T-cell (primary cell): ENCODE measurements around the gene JARID2. TPM values are rescaled to one million over a fixed set of nuclear protein-coding genes. Genes with fewer than 3 reads are reported as not detected.

Experiments
- ATAC-seq, 4 experiments: fragments of 200-7000 bp in 3 of 4; fragments of 150-1000 bp in 1 of 4; cut with Tn5 transposase; replicated peaks in 1 of 4; 1 replicate in 3 of 4; 2 replicates in 1 of 4; pipeline ENCODE4 v1.10.0; 2021; ENCODE audit warnings: moderate library complexity in 3 of 4, mild to moderate bottlenecking in 2 of 4, moderate number of reproducible peaks in 1 of 4
- CTCF ChIA-PET, 2 donors: fragments of 300-600 bp; sonication (Branson Sonifier 250); formaldehyde crosslinking; loops; one replicate each; lab custom pipeline; 2022; ENCODE audit warnings: antibody characterized with exemption in 2 of 2; lab: Charles Lee
- POLR2A ChIA-PET, 2 donors: fragments of 300-600 bp; sonication (Branson Sonifier 250); formaldehyde crosslinking; loops; one replicate each; lab custom pipeline; 2022; ENCODE audit warnings: antibody characterized with exemption in 2 of 2; lab: Charles Lee
- DNase-seq, 35 experiments: peaks; one replicate each; pipeline versions ENCODE4 v3.0.0 to v3.0.0-alpha.2; 2013 to 2023
- H3K27ac ChIP-seq: one replicate; pipeline ENCODE4 v1.5.1; 2013; ENCODE audit warnings: low read length
- H3K27me3 ChIP-seq, 2 experiments: replicated peaks in 1 of 2; 1 replicate in 1 of 2; 2 replicates in 1 of 2; pipeline versions ENCODE4 v1.6.1 to v1.7.0; 2013; ENCODE audit warnings: low read length in 1 of 2, mixed read lengths in 1 of 2; ENCODE audit not compliant: control insufficient read depth in 2 of 2, insufficient read depth in 2 of 2; ENCODE audit errors: extremely low read depth in 1 of 2
- H3K36me3 ChIP-seq, 2 donors: 1 replicate in 1 of 2; 2 replicates in 1 of 2; pipeline versions ENCODE4 v1.6.1 to v1.7.0; 2013; ENCODE audit warnings: low read length in 1 of 2; ENCODE audit not compliant: control insufficient read depth in 2 of 2, insufficient read depth in 1 of 2; ENCODE audit errors: extremely low read depth in 1 of 2
- H3K4me1 ChIP-seq, 2 experiments: 1 replicate in 1 of 2; 2 replicates in 1 of 2; pipeline versions ENCODE4 v1.6.1 to v1.7.0; 2013; ENCODE audit warnings: low read length in 2 of 2, mixed read lengths in 1 of 2; ENCODE audit not compliant: insufficient read depth in 2 of 2, control insufficient read depth in 1 of 2; ENCODE audit errors: extremely low read depth in 1 of 2
- H3K4me3 ChIP-seq, 2 donors: 1 replicate in 1 of 2; 2 replicates in 1 of 2; pipeline versions ENCODE4 v1.5.1 to v1.7.0; 2013; ENCODE audit warnings: mild to moderate bottlenecking in 2 of 2, low read length in 1 of 2, moderate library complexity in 1 of 2; ENCODE audit not compliant: control insufficient read depth in 1 of 2; ENCODE audit errors: extremely low read depth in 1 of 2
- H3K9me3 ChIP-seq: 2 replicates; pipeline ENCODE4 v1.7.0; 2013
- H3K27ac Mint-ChIP-seq, 2 donors: one replicate each; pipeline ENCODE4 v1.8.0; 2020 to 2021; ENCODE audit warnings: mild to moderate bottlenecking in 2 of 2, mixed read lengths in 2 of 2
- H3K27me3 Mint-ChIP-seq, 2 donors: one replicate each; pipeline ENCODE4 v1.8.0; 2021 to 2022; ENCODE audit warnings: mixed read lengths in 2 of 2
- H3K36me3 Mint-ChIP-seq: one replicate; pipeline ENCODE4 v1.8.0; 2021; ENCODE audit warnings: mixed read lengths
- H3K4me1 Mint-ChIP-seq, 3 donors: one replicate each; pipeline ENCODE4 v1.8.0; 2020 to 2022; ENCODE audit warnings: mixed read lengths in 3 of 3, mild to moderate bottlenecking in 1 of 3
- H3K4me3 Mint-ChIP-seq, 3 donors: one replicate each; pipeline ENCODE4 v1.8.0; 2020 to 2022; ENCODE audit warnings: mild to moderate bottlenecking in 3 of 3, mixed read lengths in 3 of 3, moderate library complexity in 3 of 3
- H3K9me3 Mint-ChIP-seq, 3 donors: one replicate each; pipeline ENCODE4 v1.8.0; 2020 to 2022; ENCODE audit warnings: mixed read lengths in 3 of 3
- WGBS: methylation state at CpG from one replicate; pipeline ENCODE4 v1.1.5; 2013; ENCODE audit warnings: missing lambda C conversion rate; ENCODE audit not compliant: insufficient coverage; 5-methylcytosine and 5-hydroxymethylcytosine counted together
- total RNA-seq, 35 experiments: library from RNA in 6 of 35; stranded (reverse) in 6 of 35; fragments of 120-200 nt in 1 of 35; gene quantifications; one replicate each; pipeline versions ENCODE4 v1.2.1 to v1.2.4 and lab custom pipeline; 2013 to 2026

Gene JARID2
- total RNA-seq, 5 donors from 2014 or later (not counting 1 experiment from before 2014, with no cell fraction given), result 19.8 to 27.9 (median 21.6) TPM

GRCh38 chr6:15359335-15359862 is 113.5 kb downstream of the JARID2 start:
- H3K36me3 ChIP-seq, result peaks cover 0 to 4% of the 10 kb centered on the region in 2 donors
- POLR2A ChIA-PET, result no interaction called here
- H3K4me1 Mint-ChIP-seq, result peaks cover 38 to 43% (median 41%) of the 10 kb centered on the region in 3 donors

GRCh38 chr6:15360300-15360699 is 114.4 kb downstream of the JARID2 start:
- Histone ChIP-seq H3K27me3 (no peaks in the 10 kb centered on the region), H3K4me1 (peaks cover 14 to 29% of the 10 kb centered on the region in 2 experiments), H3K4me3 (no peak overlapping the region), H3K9me3 (no peaks in the 10 kb centered on the region), H3K36me3 (peaks cover 0 to 4% of the 10 kb centered on the region in 2 donors), H3K27ac (no peak overlapping the region)
- no peak for DNase-seq
- Mint-ChIP-seq H3K4me3 (no peak overlapping the region), H3K27ac (no peak overlapping the region), H3K27me3 (no peaks in the 10 kb centered on the region), H3K9me3 (no peaks in the 10 kb centered on the region), H3K4me1 (peaks cover 34 to 40% (median 36%) of the 10 kb centered on the region in 3 donors), H3K36me3 (peaks cover 8% of the 10 kb centered on the region)
- POLR2A ChIA-PET, result no interaction called here
- CTCF ChIA-PET, result no interaction called here
- ATAC-seq, result no peak
- WGBS, result 100% methylated on average over 7 of the region's 9 CpGs

More at GRCh38 chr6:15359335-15359862, 113.5 kb downstream of the JARID2 start:
- Mint-ChIP-seq H3K27ac (no peak overlapping the region), H3K36me3 (peaks cover 8% of the 10 kb centered on the region), H3K27me3 (no peaks in the 10 kb centered on the region), H3K4me3 (no peak overlapping the region), H3K9me3 (no peaks in the 10 kb centered on the region)
- no peaks in the 10 kb centered on the region for H3K27me3 ChIP-seq
- DNase-seq (no peak), ATAC-seq (no peak)
- 95% methylated on average over 6 of the region's 11 CpGs for WGBS
- H3K4me3 ChIP-seq, result no peak overlapping the region
- H3K4me1 ChIP-seq, result peaks cover 11 to 29% of the 10 kb centered on the region in 2 experiments
- H3K9me3 ChIP-seq, result no peaks in the 10 kb centered on the region
- CTCF ChIA-PET, result interaction anchor here in 1 of 2 donors (0.6 kb wide), 1 partner anchor 104 kb away, joined by 3 read pairs; no protein-coding TSS in a partner anchor
- H3K27ac ChIP-seq, result no peak overlapping the region

GRCh38 chr6:15361197-15361596 is 115.3 kb downstream of the JARID2 start:
- H3K4me3 ChIP-seq, result no peak overlapping the region
- CTCF ChIA-PET, result interaction anchor here in 1 of 2 donors (0.7 kb wide), 1 partner anchor 1634 kb away, joined by 3 read pairs; no protein-coding TSS in a partner anchor
- WGBS, result 100% methylated on average over 1 of the region's 3 CpGs

GRCh38 chr6:15362274-15363160 is 116.6 kb downstream of the JARID2 start:
- POLR2A ChIA-PET, result no interaction called here
- Mint-ChIP-seq H3K4me1 (peaks cover 20 to 44% (median 34%) of the 10 kb centered on the region in 3 donors), H3K36me3 (peaks cover 4% of the 10 kb centered on the region), H3K9me3 (no peaks in the 10 kb centered on the region), H3K4me3 (no peak overlapping the region), H3K27ac (no peak overlapping the region), H3K27me3 (no peaks in the 10 kb centered on the region)
- Histone ChIP-seq H3K4me1 (peaks cover 18 to 30% of the 10 kb centered on the region in 2 experiments), H3K9me3 (no peaks in the 10 kb centered on the region), H3K27me3 (no peaks in the 10 kb centered on the region), H3K36me3 (peaks cover 0 to 4% of the 10 kb centered on the region in 2 donors), H3K27ac (no peak overlapping the region), H3K4me3 (no peak overlapping the region)
- CTCF ChIA-PET, result interaction anchor here (0.5 to 0.6 kb wide), 2 partner anchors 14 to 48 kb away, joined by 3 to 5 read pairs; no protein-coding TSS in a partner anchor
- WGBS, result 76% methylated on average over 7 of the region's 9 CpGs
- no peak for ATAC-seq
- DNase-seq, result no peak

More at GRCh38 chr6:15361197-15361596, 115.3 kb downstream of the JARID2 start:
- H3K36me3 ChIP-seq, result peaks cover 0 to 4% of the 10 kb centered on the region in 2 donors
- no peak overlapping the region for H3K4me3 Mint-ChIP-seq
- no peaks in the 10 kb centered on the region for H3K27me3 Mint-ChIP-seq
- ATAC-seq (no peak), DNase-seq (no peak)
- peaks cover 28 to 41% (median 31%) of the 10 kb centered on the region in 3 donors for H3K4me1 Mint-ChIP-seq
- H3K9me3 ChIP-seq, result no peaks in the 10 kb centered on the region
- H3K36me3 Mint-ChIP-seq, result peaks cover 4% of the 10 kb centered on the region
- H3K27ac Mint-ChIP-seq, result no peak overlapping the region
- peaks cover 15 to 34% of the 10 kb centered on the region in 2 experiments for H3K4me1 ChIP-seq
- no peak overlapping the region for H3K27ac ChIP-seq
- no peaks in the 10 kb centered on the region for H3K27me3 ChIP-seq
- POLR2A ChIA-PET, result interaction anchor here in 1 of 2 donors (0.6 kb wide), 1 partner anchor 324 kb away, joined by 3 read pairs; no protein-coding TSS in a partner anchor
- H3K9me3 Mint-ChIP-seq, result no peaks in the 10 kb centered on the region

- peaks cover 18 to 24% of the 10 kb centered on the region in 2 experiments for H3K4me1 ChIP-seq
- H3K9me3 ChIP-seq, result no peaks in the 10 kb centered on the region
- H3K36me3 Mint-ChIP-seq, result peaks cover 7% of the 10 kb centered on the region
- H3K27ac ChIP-seq, result no peak overlapping the region
- H3K4me3 ChIP-seq, result no peak overlapping the region
- no peak overlapping the region for H3K4me3 Mint-ChIP-seq
- H3K36me3 ChIP-seq, result peaks cover 0 to 4% of the 10 kb centered on the region in 2 donors
- peaks cover 18 to 43% (median 35%) of the 10 kb centered on the region in 3 donors for H3K4me1 Mint-ChIP-seq
- WGBS, result 81% methylated on average over 3 of the region's 3 CpGs
- no peaks in the 10 kb centered on the region for H3K27me3 ChIP-seq
- DNase-seq (no peak), ATAC-seq (no peak)
- CTCF ChIA-PET, result no interaction called here
- H3K9me3 Mint-ChIP-seq, result no peaks in the 10 kb centered on the region
- H3K27ac Mint-ChIP-seq, result no peak overlapping the region
- no peaks in the 10 kb centered on the region for H3K27me3 Mint-ChIP-seq
- POLR2A ChIA-PET, result no interaction called here
Observed at GRCh38 chr6:15363164-15363522, 117.3 kb downstream of the JARID2 start.
